GM12892 (cell line): ENCODE data around the gene DPH2.
A peak's percentile ranks its signal among the peaks of the same experiment; 100 is the strongest.

Source experiments
- DNase-seq: peaks from one replicate; pipeline ENCODE4 v3.0.0; 2011; ENCODE audit not compliant: insufficient read length
- FAIRE-seq: peaks from 2 replicates; lab custom pipeline; 2011; peaks lifted over from hg19 to GRCh38; lab: Jason Lieb, UNC
- POLR2A ChIP-seq: IDR thresholded peaks from 2 replicates; pipeline ENCODE4 v1.6.1; 2011; ENCODE audit warnings: low read depth, low read length, control low read depth
- POLR2AphosphoS5 ChIP-seq: IDR thresholded peaks from 2 replicates; pipeline ENCODE4 v1.6.1; 2011; ENCODE audit warnings: low read depth, low read length, control low read depth
- TAF1 ChIP-seq: IDR thresholded peaks from 2 replicates; pipeline ENCODE4 v1.6.1; 2011; ENCODE audit warnings: low read depth, mild to moderate bottlenecking, control low read depth, low read length, borderline replicate concordance

Gene DPH2

DNA sequence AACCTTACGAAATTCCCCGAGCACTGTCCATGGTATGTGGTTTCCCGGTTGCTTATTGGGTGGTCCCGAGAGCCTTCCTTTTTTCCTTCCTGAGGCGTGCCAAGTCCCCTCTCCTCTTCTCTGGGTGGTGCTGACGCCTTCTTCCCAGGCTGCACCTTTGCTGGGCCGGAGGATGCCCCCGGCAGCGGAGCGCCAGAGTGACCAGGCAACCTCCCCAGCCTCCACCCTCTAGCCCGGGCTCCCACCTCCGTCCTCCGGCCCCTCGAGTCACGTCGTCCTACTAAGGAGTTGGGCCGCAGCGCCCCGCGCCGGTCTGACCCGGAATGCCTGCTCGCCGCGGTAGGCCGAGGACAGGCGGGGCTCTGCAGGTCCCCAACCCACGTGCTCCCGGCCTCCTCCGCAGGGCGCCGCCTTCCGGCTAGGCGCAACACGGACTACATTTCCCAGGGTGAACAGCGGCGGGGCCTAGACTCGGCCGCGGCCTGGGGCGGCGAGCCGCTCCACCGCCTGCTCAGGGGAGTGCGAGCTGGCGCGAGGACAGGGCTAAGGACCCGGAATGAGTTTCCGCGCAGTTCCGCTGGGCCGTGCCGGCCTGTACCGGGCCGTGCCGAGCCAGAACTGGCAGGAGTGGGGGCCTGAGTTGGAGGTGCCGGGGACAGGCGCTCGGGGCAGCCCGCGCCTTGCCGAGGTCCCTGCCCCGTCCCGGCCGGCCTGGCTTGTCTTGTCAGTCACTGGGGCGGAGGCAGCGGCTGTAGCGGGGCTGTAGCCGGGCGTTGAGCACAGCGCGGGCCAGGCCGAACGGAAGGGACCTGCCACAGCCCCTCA lies 23.4 kb upstream of the DPH2 start, which contains the start of gene IPO13:
TSS of gene IPO13 (plus strand) at position 715 of the 825 bp plus-strand sequence. CDS start 651 bp downstream, outside the sequence.
- TF ChIP-seq POLR2A (peak; percentile 88), POLR2AphosphoS5 (peak; percentile 83), TAF1 (peak; percentile 89)
- peak; percentile 98 for FAIRE-seq
- DNase-seq = peak; percentile 99

- FAIRE-seq = no peak
- TF ChIP-seq POLR2A (no peak), POLR2AphosphoS5 (no peak), TAF1 (no peak)
Measured at GRCh38 chr1:43947061-43947873, 22.5 kb upstream of the DPH2 start.

DNA sequence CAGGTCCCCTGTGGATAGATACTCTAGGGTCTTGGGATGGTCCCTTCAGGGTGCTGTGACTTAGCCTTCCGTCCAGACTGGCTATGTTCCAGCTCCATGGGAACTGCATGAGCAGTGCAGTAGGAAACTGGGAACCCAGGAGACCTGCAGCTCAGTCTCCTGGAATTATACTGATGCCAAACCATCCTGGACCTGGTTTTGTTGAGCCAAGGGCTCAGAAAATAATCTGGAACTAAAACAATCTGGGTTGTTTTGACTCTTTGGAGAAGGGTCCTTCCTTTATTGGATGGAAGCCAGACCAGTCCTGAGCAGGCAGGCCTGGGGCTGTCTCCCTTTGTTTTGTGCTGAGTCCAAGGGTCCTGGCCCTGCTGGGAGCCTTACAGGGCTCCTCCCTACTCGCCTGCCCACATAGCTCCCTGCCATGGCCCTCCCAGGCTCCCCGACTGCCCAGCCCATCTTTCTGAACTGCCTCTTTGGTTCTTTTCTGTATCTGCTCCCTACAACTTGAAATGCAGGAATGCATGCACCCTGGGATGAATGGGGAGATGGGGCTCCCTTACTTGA lies 21.9 kb upstream of the DPH2 start:
- no peak for DNase-seq
- no peak for FAIRE-seq
- TF ChIP-seq POLR2AphosphoS5 = no peak
- TF ChIP-seq TAF1 = no peak
- TF ChIP-seq POLR2A = no peak

More at GRCh38 chr1:43947061-43947873, 22.5 kb upstream of the DPH2 start:
- no peak for DNase-seq

DNA sequence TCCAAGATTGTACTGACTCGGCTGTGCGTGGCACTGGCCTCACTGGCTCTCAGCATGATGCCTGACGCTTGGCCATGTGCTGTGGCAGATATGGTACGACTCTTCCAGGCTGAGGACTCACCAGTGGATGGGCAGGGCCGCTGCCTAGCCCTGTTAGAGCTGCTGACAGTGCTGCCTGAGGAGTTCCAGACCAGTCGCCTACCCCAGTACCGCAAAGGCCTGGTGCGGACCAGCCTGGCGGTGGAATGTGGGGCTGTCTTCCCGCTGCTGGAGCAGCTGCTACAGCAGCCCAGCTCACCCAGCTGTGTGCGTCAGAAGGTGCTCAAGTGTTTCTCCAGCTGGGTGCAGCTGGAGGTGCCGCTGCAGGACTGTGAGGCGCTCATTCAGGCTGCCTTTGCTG lies 20.1 kb upstream of the DPH2 start:
- DNase-seq (no peak), FAIRE-seq (no peak)

DNA sequence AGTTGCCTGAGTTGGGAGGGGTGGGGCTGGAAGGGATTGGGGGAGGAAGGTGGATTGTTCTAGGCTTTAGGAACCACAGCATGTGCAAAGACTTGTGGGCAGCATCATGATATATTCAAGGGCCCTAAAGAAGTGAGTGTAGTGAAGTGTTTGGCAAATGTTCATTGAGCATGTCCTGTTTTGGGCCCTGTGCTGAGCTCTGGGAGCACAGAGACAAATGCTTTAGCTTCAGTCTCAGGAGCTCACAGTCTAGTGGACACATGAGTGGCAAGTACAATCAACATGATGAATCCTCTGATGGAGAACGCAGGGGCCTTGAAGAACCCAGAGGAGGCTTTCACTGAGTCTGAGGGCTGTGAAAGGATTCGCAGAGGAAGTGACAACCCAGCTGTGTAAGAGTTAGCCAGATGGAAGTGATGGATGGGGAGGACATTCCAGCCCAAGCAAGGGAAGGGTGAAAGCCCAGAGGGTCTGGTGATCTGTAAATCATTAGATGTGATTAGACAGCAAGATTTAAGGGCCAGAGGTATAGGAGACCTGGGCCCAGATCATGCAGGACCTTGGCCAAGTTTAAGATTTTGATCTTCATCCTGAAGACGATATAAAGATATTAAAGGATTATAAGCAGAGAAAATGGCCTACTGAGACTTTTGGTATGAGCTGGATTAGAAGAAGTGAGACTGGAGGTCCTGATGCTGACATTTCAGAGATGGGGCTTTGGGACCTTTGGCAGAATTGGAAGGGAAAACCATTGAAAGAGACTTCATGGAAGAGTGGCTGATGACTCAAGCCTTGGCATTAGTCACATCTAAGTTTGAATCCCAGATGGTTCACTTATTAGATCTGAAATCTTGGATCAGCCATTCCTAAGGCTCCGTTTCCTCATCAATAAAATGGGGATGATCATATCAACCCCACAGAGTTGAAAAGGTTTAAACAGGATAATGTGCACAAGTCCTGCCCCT lies 18.5 kb upstream of the DPH2 start:
- TF ChIP-seq POLR2A (no peak), POLR2AphosphoS5 (no peak), TAF1 (no peak)
- no peak for DNase-seq
- no peak for FAIRE-seq

More for the DNA sequence above, 20.1 kb upstream of the DPH2 start:
- TF ChIP-seq POLR2AphosphoS5 = no peak
- no peak for TF ChIP-seq POLR2A
- no peak for TF ChIP-seq TAF1

GRCh38 chr1:43952731-43953346 lies 17.0 kb upstream of the DPH2 start:
- TF ChIP-seq TAF1 = no peak
- no peak for TF ChIP-seq POLR2AphosphoS5
- no peak for TF ChIP-seq POLR2A
- FAIRE-seq = no peak
- DNase-seq = no peak

- DNase-seq = no peak
- FAIRE-seq = no peak
- TF ChIP-seq TAF1 (no peak), POLR2A (no peak), POLR2AphosphoS5 (no peak)
Measured at GRCh38 chr1:43953361-43953760, 16.4 kb upstream of the DPH2 start.

- FAIRE-seq = no peak
- no peak for DNase-seq
- TF ChIP-seq POLR2A = no peak
Measured at GRCh38 chr1:43954036-43954435, 15.8 kb upstream of the DPH2 start.

DNA sequence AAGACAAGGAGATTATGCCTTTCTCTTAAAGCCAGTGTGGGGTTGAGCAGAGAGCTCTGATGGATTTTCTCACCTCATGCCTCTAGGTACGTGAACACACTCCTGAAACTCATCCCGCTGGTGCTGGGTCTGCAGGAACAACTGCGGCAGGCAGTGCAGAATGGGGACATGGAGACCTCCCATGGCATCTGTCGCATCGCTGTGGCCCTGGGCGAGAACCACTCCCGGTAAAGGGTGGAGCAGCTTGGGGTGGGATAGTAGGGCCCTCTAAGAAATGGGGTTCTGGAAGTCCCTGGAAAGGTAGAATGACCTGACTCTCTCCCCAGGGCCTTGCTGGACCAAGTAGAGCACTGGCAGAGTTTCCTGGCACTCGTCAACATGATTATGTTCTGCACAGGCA lies 13.6 kb upstream of the DPH2 start:
- no peak for FAIRE-seq
- TF ChIP-seq TAF1 = no peak
- TF ChIP-seq POLR2A = no peak
- TF ChIP-seq POLR2AphosphoS5 = no peak
- no peak for DNase-seq

- DNase-seq (no peak), FAIRE-seq (no peak)
- TF ChIP-seq POLR2A = no peak
- no peak for TF ChIP-seq TAF1
- no peak for TF ChIP-seq POLR2AphosphoS5
Measured at GRCh38 chr1:43957407-43958040, 12.3 kb upstream of the DPH2 start.
